OCI-LY7 (cell line): ENCODE results near the gene AKR1C8. TPM values are rescaled to one million over a fixed set of nuclear protein-coding genes. Genes with fewer than 3 reads are reported as not detected.

Experiments used
- BruUV-seq: library from RNA; stranded (reverse); fragments of 400-500 nt; replicated peaks from 2 replicates; lab custom pipeline; 2021; lab: Mats Ljungman, UMichigan
- CTCF ChIA-PET: fragments of 300-600 bp; sonication (Branson Sonifier 250); formaldehyde crosslinking; loops from one replicate; lab custom pipeline; 2022; ENCODE audit warnings: antibody characterized with exemption; ENCODE audit not compliant: unreplicated experiment; lab: Charles Lee
- POLR2A ChIA-PET: fragments of 300-600 bp; sonication (Branson Sonifier 250); formaldehyde crosslinking; loops from one replicate; lab custom pipeline; 2022; ENCODE audit warnings: antibody characterized with exemption; lab: Charles Lee
- DNase-seq: peaks from one replicate; pipeline ENCODE4 v3.0.0-alpha.2; 2015; ENCODE audit warnings: low spot score
- H2AFZ ChIP-seq: fragments of 200-600 bp; sonication (generic), shearing (Covaris generic); 2 replicates; pipeline ENCODE4 v1.6.1; 2014; ENCODE audit warnings: mild to moderate bottlenecking, antibody characterized with exemption, low read length, moderate library complexity
- H3K27ac ChIP-seq: fragments of 200-600 bp; sonication (generic); 2 replicates; pipeline ENCODE4 v1.5.1; 2014; ENCODE audit warnings: mixed run types, low read depth, mild to moderate bottlenecking, moderate library complexity, low read length, inconsistent platforms; ENCODE audit not compliant: poor library complexity, severe bottlenecking
- H3K36me3 ChIP-seq: fragments of 200-600 bp; sonication (generic); 2 replicates; pipeline ENCODE4 v1.6.1; 2014; ENCODE audit warnings: mild to moderate bottlenecking, antibody characterized with exemption, low read length, moderate library complexity, mixed read lengths; ENCODE audit not compliant: insufficient read depth
- H3K4me1 ChIP-seq: fragments of 200-600 bp; sonication (generic); 2 replicates; pipeline ENCODE4 v1.5.1; 2014; ENCODE audit warnings: mild to moderate bottlenecking, low read length; ENCODE audit not compliant: insufficient read depth, poor library complexity, severe bottlenecking
- H3K4me2 ChIP-seq: fragments of 200-600 bp; sonication (generic); 2 replicates; pipeline ENCODE4 v1.6.1; 2014; ENCODE audit warnings: mild to moderate bottlenecking, low read length
- H3K4me3 ChIP-seq: fragments of 200-600 bp; sonication (generic); 2 replicates; pipeline ENCODE4 v1.5.1; 2014; ENCODE audit warnings: mild to moderate bottlenecking, low read depth, low read length; ENCODE audit not compliant: poor library complexity, severe bottlenecking
- H3K79me2 ChIP-seq: fragments of 200-600 bp; sonication (generic); 2 replicates; pipeline ENCODE4 v1.6.1; 2016; ENCODE audit warnings: low read depth, mild to moderate bottlenecking, low read length, moderate library complexity, mixed read lengths; ENCODE audit not compliant: insufficient read depth
- H3K9me2 ChIP-seq: fragments of 200-600 bp; sonication (generic); 2 replicates; pipeline ENCODE4 v1.6.1; 2016; ENCODE audit warnings: mild to moderate bottlenecking, low read length, mixed read lengths; ENCODE audit not compliant: insufficient read depth
- H3K9me3 ChIP-seq: fragments of 200-600 bp; sonication (generic); 2 replicates; pipeline ENCODE4 v1.6.1; 2014; ENCODE audit warnings: mild to moderate bottlenecking, mixed run types, low read length, mixed read lengths
- H4K20me1 ChIP-seq: fragments of 200-600 bp; sonication (generic); 2 replicates; pipeline ENCODE4 v1.6.1; 2014; ENCODE audit warnings: mild to moderate bottlenecking, antibody characterized with exemption, low read length, moderate library complexity, mixed read lengths; ENCODE audit not compliant: insufficient read depth
- CTCF ChIP-seq: fragments of 200-600 bp; sonication (generic); conservative IDR thresholded peaks from 2 replicates; pipeline ENCODE4 v1.5.1; 2014; ENCODE audit warnings: mild to moderate bottlenecking, antibody characterized with exemption, low read length, moderate library complexity, mixed read lengths
- EZH2phosphoT487 ChIP-seq: fragments of 200-600 bp; sonication (generic); IDR thresholded peaks from 2 replicates; pipeline ENCODE4 v1.6.1; 2018; ENCODE audit warnings: low read depth, borderline replicate concordance, mild to moderate bottlenecking, mixed run types, antibody characterized with exemption, low read length, moderate library complexity, mixed read lengths
- intact Hi-C: fragments of 100-400 bp; cut with micrococcal nuclease; formaldehyde crosslinking; loops from one replicate; pipeline ENCODE4 v1.10.0; 2022; ENCODE audit not compliant: unreplicated experiment
- total RNA-seq, 2 experiments: library from RNA; depleted of rRNA in 1 of 2; stranded (reverse); fragments of >200 nt in 1 of 2; shearing (Covaris generic) in 1 of 2; gene quantifications; 2 replicates each; pipeline ENCODE4 v1.2.3, GENCODE V29; 2014 to 2022

AKR1C8 gene
- total RNA-seq, 2 experiments from 2014 or later = not detected

- Histone ChIP-seq H3K4me3 (no peak overlapping the region), H2AFZ (no peak overlapping the region), H3K4me1 (no peaks in the 10 kb centered on the region), H3K9me3 (no peaks in the 10 kb centered on the region), H4K20me1 (no peaks in the 10 kb centered on the region), H3K4me2 (no peak overlapping the region), H3K9me2 (no peaks in the 10 kb centered on the region), H3K27ac (no peak overlapping the region), H3K36me3 (no peaks in the 10 kb centered on the region), H3K79me2 (no peaks in the 10 kb centered on the region)
- TF ChIP-seq EZH2phosphoT487 (no peak), CTCF (no peak)
- ChIA-PET POLR2A (no interaction called here), CTCF (no interaction called here)
- no TSS peak for BruUV-seq
- no peak for DNase-seq
- intact Hi-C loops = no loop called here
Measured at GRCh38 chr10:5159126-5159525, 25.8 kb downstream of the AKR1C8 start.

GRCh38 chr10:5157501-5157900, 27.4 kb downstream of the AKR1C8 start:
- no peaks in the 10 kb centered on the region for H3K4me1 ChIP-seq
- H2AFZ ChIP-seq = no peak overlapping the region
- POLR2A ChIA-PET = no interaction called here
- H3K4me3 ChIP-seq = no peak overlapping the region
- no peaks in the 10 kb centered on the region for H3K36me3 ChIP-seq
- BruUV-seq = no TSS peak
- no peak overlapping the region for H3K4me2 ChIP-seq
- CTCF ChIA-PET = no interaction called here
- no peaks in the 10 kb centered on the region for H3K9me2 ChIP-seq
- H3K9me3 ChIP-seq = no peaks in the 10 kb centered on the region
- intact Hi-C loops = no loop called here
- no peak for DNase-seq
- no peaks in the 10 kb centered on the region for H4K20me1 ChIP-seq
- no peak overlapping the region for H3K27ac ChIP-seq
- TF ChIP-seq EZH2phosphoT487 (no peak), CTCF (no peak)
- no peaks in the 10 kb centered on the region for H3K79me2 ChIP-seq

GRCh38 chr10:5155951-5156350, 29.0 kb downstream of the AKR1C8 start:
- Histone ChIP-seq H3K4me1 (no peaks in the 10 kb centered on the region), H4K20me1 (no peaks in the 10 kb centered on the region), H3K27ac (no peak overlapping the region), H3K4me2 (no peak overlapping the region), H3K79me2 (no peaks in the 10 kb centered on the region), H3K9me2 (no peaks in the 10 kb centered on the region), H3K36me3 (no peaks in the 10 kb centered on the region), H3K4me3 (no peak overlapping the region), H3K9me3 (no peaks in the 10 kb centered on the region), H2AFZ (no peak overlapping the region)
- ChIA-PET POLR2A (no interaction called here), CTCF (no interaction called here)
- no peak for DNase-seq
- intact Hi-C loops = no loop called here
- BruUV-seq = no TSS peak
- TF ChIP-seq EZH2phosphoT487 (no peak), CTCF (no peak)
